HAP-1 (cell line): ENCODE results near the gene PLB1.

Experiments
- DNase-seq, 2 experiments: peaks; one replicate each; pipeline ENCODE4 v3.0.0-alpha.2; 2016 to 2020; ENCODE audit warnings: low spot score in 2 of 2
- H3K27me3 ChIP-seq: fragments of 250-450 bp; sonication (Bioruptor Pico); 2 replicates; pipeline ENCODE4 v1.5.1; 2020; ENCODE audit warnings: low read depth, mild to moderate bottlenecking, moderate library complexity
- H3K36me3 ChIP-seq: fragments of 250-450 bp; sonication (Bioruptor Pico); replicated peaks from 2 replicates; pipeline ENCODE4 v1.5.1; 2020; ENCODE audit warnings: mild to moderate bottlenecking
- H3K4me1 ChIP-seq: fragments of 250-450 bp; sonication (Bioruptor Pico); 2 replicates; pipeline ENCODE4 v1.5.1; 2020; ENCODE audit warnings: mild to moderate bottlenecking
- H3K4me3 ChIP-seq: fragments of 250-450 bp; sonication (Bioruptor Pico); 2 replicates; pipeline ENCODE4 v1.5.1; 2020; ENCODE audit warnings: mild to moderate bottlenecking, moderate library complexity
- H3K9me3 ChIP-seq: fragments of 250-450 bp; sonication (Bioruptor Pico); 2 replicates; pipeline ENCODE4 v1.5.1; 2020; ENCODE audit warnings: mild to moderate bottlenecking, moderate library complexity
- in situ Hi-C: fragments of 300-500 bp; cut with MboI; formaldehyde crosslinking; loops from 3 replicates; pipeline ENCODE4 v1.14.3; 2020; ENCODE audit warnings: low sequenced_read_pairs, inconsistent platforms, mixed read lengths

Gene PLB1

DNA sequence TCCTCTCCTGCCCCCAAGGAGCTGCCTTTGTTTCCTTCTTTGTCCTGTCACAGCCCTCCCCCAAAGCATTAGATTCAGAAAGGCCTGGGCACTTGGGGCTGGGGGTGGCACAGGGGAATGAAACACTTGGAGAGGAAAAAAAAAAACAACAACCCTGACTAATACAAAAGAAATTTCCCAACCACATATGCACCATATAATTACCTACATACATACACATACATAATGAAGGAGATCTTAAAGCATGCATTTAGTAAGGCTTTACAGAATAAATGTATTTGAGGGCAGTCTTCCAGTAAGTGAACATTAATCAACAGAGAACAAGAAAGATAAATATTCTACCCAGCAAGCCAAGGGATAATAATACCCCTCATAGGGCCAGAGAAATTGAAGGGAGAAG is 185.7 kb downstream of the PLB1 start:
- in situ Hi-C loops: no loop called here
- H3K4me3 ChIP-seq: no peak overlapping the region
- H3K36me3 ChIP-seq: no peaks in the 10 kb centered on the region
- no peak for DNase-seq
- no peaks in the 10 kb centered on the region for H3K27me3 ChIP-seq
- H3K4me1 ChIP-seq: no peaks in the 10 kb centered on the region
- H3K9me3 ChIP-seq: no peaks in the 10 kb centered on the region

DNA sequence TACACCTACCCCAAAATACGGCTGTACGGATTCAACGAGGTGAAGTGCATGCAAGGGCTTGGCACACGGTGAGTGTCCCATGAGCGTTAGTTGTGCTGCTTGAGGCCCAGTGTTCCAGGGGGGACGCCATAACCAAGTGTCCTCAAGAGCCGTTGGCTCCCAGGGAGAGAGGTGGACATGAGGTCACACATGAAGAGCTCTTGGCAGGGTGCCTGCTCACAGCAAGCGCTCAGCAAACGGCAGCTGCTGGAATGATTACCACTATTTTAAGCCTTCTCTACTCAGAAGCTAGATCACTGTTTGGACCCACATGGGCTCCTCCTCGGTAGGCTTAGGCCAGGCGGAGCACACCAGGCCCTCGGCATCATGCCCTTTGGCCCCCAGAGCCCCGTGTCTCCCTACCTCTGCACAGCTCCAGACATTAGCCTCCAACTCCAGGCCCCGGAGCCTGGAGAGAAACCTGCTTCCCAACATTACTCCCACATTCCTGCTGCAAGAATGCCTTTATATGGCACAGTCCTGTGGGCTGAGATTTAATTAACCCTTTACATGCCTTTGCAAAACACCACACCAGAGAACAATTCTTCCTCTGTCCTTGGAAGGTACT is 187.3 kb downstream of the PLB1 start:
- no peaks in the 10 kb centered on the region for H3K36me3 ChIP-seq
- no peaks in the 10 kb centered on the region for H3K4me1 ChIP-seq
- in situ Hi-C loops: no loop called here
- DNase-seq: no peak
- no peaks in the 10 kb centered on the region for H3K9me3 ChIP-seq
- H3K27me3 ChIP-seq: no peaks in the 10 kb centered on the region
- H3K4me3 ChIP-seq: no peak overlapping the region

DNA sequence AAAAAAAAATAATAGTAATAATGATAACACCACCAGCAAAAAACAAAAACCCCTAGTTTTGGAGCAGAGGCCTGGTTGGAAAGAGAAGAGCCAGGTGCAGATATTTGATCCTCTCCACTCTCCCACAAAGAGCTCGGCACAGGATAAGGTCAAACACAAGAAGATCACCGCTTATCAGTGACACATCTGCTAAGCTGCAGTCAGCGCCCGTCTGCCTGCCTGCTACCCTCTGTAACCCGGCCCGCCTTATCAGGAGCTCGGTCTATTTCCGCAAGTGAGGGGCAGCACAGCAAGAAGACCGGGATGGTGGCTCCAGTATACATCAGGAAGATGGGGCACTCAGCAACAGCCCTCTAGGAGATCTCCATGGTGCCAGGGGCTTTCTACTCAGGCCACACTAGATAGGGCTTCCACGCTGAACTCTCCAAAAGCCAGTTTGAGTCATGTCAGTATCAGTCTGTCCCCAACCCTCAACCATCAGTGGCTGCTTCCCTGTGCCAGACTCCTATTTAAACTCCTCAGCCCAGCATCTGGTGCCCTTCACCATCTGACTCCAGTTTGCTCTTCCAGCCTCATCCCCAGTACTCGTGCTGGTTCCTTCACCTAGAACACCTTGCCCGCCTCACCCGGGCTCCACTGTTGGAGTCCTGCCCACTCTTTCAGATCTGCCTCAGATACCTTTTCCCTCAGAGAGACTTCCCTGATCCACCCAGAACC is 188.4 kb downstream of the PLB1 start:
- H3K4me3 ChIP-seq: no peak overlapping the region
- no peaks in the 10 kb centered on the region for H3K36me3 ChIP-seq
- in situ Hi-C loops: no loop called here
- no peaks in the 10 kb centered on the region for H3K27me3 ChIP-seq
- DNase-seq: no peak
- no peaks in the 10 kb centered on the region for H3K9me3 ChIP-seq
- H3K4me1 ChIP-seq: no peaks in the 10 kb centered on the region

DNA sequence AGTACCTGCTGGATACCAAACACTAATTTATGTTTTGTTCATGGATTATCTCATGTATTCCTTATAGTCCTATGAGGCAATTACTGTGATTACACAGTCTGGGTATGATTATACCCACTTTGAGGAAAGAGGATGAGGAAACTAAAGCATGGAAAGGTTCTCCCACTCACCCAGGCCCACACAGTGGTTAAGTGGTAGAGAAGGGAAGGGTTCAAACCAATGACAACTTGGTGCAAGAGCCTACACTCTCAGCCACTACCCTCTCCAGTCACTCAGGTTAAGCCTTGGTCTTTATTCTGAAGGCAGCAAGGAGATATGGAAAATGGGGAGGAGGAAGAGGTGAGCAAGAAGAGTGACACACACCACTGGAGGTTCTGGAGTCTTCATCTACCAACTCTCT is 191.3 kb downstream of the PLB1 start:
- Histone ChIP-seq H3K27me3 (no peaks in the 10 kb centered on the region), H3K4me3 (no peak overlapping the region), H3K4me1 (no peaks in the 10 kb centered on the region), H3K36me3 (no peaks in the 10 kb centered on the region), H3K9me3 (no peaks in the 10 kb centered on the region)
- in situ Hi-C loops: no loop called here
- no peak for DNase-seq

DNA sequence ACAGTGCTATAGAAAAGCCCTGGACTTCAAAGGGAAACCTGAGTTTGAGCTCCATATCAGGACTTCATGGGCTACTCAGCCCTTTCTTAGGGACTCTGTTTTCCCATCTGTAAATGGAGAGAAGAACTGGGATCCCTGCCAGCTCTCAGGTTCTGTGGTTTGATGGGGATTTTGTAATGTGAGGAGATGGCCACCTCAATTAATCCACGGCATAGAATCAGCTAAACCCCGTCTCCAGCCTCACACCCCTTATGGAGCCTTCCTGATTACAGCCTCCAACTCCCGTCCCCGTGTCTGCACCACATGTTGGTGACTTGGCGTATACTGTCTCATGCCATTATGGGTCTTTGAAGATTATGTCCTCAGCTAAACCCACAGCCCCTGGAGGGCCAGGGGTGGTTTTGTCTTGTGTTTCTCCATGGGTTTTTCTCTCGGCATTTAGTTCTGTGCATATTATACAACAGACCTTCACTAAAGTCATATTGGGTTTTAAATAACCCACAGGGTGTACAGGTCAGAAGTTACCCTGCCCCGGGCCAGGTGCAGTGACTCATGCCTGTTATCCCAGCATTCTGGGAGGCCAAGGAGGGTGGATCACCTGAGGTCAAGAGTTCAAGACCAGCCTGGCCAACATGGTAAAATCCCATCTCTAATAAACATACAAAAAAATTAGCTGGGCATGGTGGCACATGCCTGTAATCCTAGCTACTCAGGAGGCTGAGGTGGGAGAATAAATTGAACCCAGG is 192.0 kb downstream of the PLB1 start:
- H3K4me3 ChIP-seq: no peak overlapping the region
- no peaks in the 10 kb centered on the region for H3K27me3 ChIP-seq
- in situ Hi-C loops: no loop called here
- no peak for DNase-seq
- H3K4me1 ChIP-seq: no peaks in the 10 kb centered on the region
- H3K9me3 ChIP-seq: no peaks in the 10 kb centered on the region
- H3K36me3 ChIP-seq: no peaks in the 10 kb centered on the region

DNA sequence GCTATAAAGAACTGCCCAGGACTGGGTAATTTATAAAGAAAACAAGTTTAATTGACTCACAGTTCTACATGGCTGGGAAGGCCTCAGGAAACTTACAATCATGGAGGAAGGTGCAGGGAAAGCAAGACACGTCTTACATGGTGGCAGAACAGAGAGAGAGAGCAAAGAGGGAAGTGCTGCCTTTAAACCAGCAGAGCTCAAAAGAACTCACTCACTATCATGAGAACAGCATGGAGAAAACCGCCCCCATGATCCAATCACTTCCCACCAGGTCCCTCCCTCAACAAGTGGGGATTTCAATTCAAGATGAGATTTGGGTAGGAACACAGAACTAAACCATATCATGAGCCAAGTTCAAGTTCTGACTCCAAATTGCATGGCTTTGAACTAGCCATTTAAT is 193.0 kb downstream of the PLB1 start:
- in situ Hi-C loops: no loop called here
- H3K27me3 ChIP-seq: no peaks in the 10 kb centered on the region
- DNase-seq: no peak

DNA sequence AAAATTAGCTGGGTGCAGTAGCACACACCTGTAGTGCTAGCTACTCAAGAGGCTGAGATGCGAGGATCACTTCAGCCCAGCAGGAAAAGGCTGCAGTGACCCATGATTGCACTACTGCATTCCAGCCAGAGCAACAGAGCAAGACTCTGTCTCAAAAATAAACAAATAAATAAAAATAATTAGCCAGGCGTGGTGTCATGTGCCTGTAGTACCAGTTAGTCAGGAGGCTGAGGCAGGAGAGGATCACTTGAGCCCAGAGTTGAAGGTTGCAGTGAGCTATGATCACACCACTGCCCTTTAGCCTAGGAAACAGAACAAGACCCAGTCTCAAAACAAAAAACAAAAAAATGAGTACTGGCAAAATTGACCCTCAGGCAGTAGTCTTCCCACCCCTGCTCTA is 193.9 kb downstream of the PLB1 start:
- Histone ChIP-seq H3K36me3 (no peaks in the 10 kb centered on the region), H3K4me3 (no peak overlapping the region), H3K4me1 (no peaks in the 10 kb centered on the region), H3K27me3 (no peaks in the 10 kb centered on the region), H3K9me3 (no peaks in the 10 kb centered on the region)
- no peak for DNase-seq
- in situ Hi-C loops: no loop called here

More for the DNA sequence above, 193.0 kb downstream of the PLB1 start:
- no peak overlapping the region for H3K4me3 ChIP-seq
- H3K36me3 ChIP-seq: no peaks in the 10 kb centered on the region
- no peaks in the 10 kb centered on the region for H3K9me3 ChIP-seq
- H3K4me1 ChIP-seq: no peaks in the 10 kb centered on the region

DNA sequence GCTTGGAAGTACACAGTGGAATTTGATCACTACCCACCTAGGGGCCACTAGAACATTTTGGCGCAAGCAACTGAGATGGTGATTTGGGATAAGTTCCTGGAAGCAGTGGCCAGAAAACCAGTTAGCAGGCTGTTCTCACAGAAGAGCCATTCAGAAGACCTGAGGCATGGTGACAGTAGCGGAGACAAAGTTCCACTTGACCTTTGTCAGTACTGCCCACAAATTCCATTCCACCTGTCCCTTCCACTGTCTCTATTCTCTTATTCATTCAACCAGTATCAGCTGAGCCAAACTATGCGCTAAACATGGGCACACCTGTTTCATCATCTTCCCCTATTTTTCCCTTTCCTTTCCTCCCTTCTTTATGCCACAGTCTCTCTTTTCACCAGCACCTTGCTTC is 196.6 kb downstream of the PLB1 start:
- Histone ChIP-seq H3K4me3 (no peak overlapping the region), H3K27me3 (no peaks in the 10 kb centered on the region), H3K9me3 (no peaks in the 10 kb centered on the region), H3K4me1 (peaks cover 8% of the 10 kb centered on the region; the same call in 1 of the 2 replicates), H3K36me3 (no peaks in the 10 kb centered on the region)
- no peak for DNase-seq
- in situ Hi-C loops: no loop called here

DNA sequence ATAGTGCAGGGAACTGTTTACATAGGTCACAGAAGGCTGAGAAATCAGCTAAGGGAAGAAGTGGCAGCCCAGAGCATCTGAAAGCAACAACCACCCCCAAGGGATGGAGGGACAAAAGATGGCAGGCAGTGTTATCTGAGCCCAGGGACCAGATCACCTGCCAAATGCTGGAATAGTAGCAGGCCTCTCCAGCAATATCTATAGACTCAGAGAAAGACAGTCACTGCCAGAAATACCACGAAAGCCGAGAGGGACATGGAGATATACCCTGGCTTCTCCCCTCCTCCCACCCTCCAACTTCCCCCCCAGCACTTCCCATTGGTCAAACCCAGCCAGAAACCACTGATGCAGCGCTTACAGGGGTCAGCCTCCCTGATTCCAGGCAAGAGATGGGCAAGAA is 197.4 kb downstream of the PLB1 start:
- H3K9me3 ChIP-seq: no peaks in the 10 kb centered on the region
- no peak for DNase-seq
- in situ Hi-C loops: no loop called here
- H3K27me3 ChIP-seq: no peaks in the 10 kb centered on the region
- no peak overlapping the region for H3K4me3 ChIP-seq
- no peaks in the 10 kb centered on the region for H3K36me3 ChIP-seq
- H3K4me1 ChIP-seq: peaks cover 8% of the 10 kb centered on the region; the same call in 1 of the 2 replicates
